Measurements from ENCODE around the gene PFKFB4. TPM values are rescaled to one million over a fixed set of nuclear protein-coding genes. Genes with fewer than 3 reads are reported as not detected.

PFKFB4 gene
- total RNA-seq, 1 experiment from 2014 or later: 20.3 TPM

GRCh38 chr3:48565186-48565585, 8.6 kb upstream of the PFKFB4 start:
- TF ChIP-seq ZFX (IDR thresholded peaks at IDR 0.05) (no peak), SIN3A (IDR thresholded peaks at IDR 0.05; ENCODE audit: low read depth) (no peak)
- ATAC-seq: no peak
- Histone ChIP-seq H3K27ac (ENCODE audit: low read depth, low read length) (peak overlapping the region; percentile 58), H3K27me3 (ENCODE audit: insufficient read depth, low read length) (no peaks in the 10 kb centered on the region), H3K4me2 (ENCODE audit: low read length) (peak overlapping the region; percentile 71; the same call in 1 of the 2 replicates), H3K79me2 (ENCODE audit: insufficient read depth, low read length) (no peaks in the 10 kb centered on the region), H3K36me3 (ENCODE audit: control insufficient read depth in 1 of 2, insufficient read depth in 2 of 2, low read length in 2 of 2) (no peaks in the 10 kb centered on the region), H3K9me3 (ENCODE audit: control insufficient read depth in 1 of 2, insufficient read depth in 1 of 2, low read depth in 1 of 2, low read length in 2 of 2) (no peaks in the 10 kb centered on the region), H4K20me1 (ENCODE audit: insufficient read depth) (no peaks in the 10 kb centered on the region), H3K4me3 (replicated peaks in 1 of 2; ENCODE audit: low read depth in 1 of 2, low read length in 2 of 2) (no peak overlapping the region), H3K9ac (ENCODE audit: low read length) (0 out of 2 replicates have a peak overlapping the region, but pooled peaks have one; percentile 31), H3K9me2 (ENCODE audit: insufficient read depth) (no peaks in the 10 kb centered on the region), H2AFZ (ENCODE audit: low read depth, low read length, poor library complexity, severe bottlenecking) (no peak overlapping the region), H3K4me1 (ENCODE audit: control insufficient read depth in 1 of 2, insufficient read depth in 2 of 2, low read length in 2 of 2) (peaks cover 50 to 70% of the 10 kb centered on the region in 2 experiments)
- intact Hi-C loops (cut with micrococcal nuclease): no loop called here
- POLR2A ChIA-PET: no interaction called here
- DNase-seq (ENCODE audit: low read depth, low spot score): no peak
- no TSS peak for BruUV-seq (replicated peaks)
- RAD21 ChIA-PET (ENCODE audit: low non-redundant PET in 1 of 2, low total read pairs in 2 of 2, uncharacterized antibody in 2 of 2, unreplicated experiment in 2 of 2): no interaction called here
- CTCF ChIA-PET: no interaction called here

GRCh38 chr3:48564667-48565066, 8.1 kb upstream of the PFKFB4 start:
- Histone ChIP-seq H3K4me3 (replicated peaks in 1 of 2; ENCODE audit: low read depth in 1 of 2, low read length in 2 of 2) (no peak overlapping the region), H3K9me3 (ENCODE audit: control insufficient read depth in 1 of 2, insufficient read depth in 1 of 2, low read depth in 1 of 2, low read length in 2 of 2) (no peaks in the 10 kb centered on the region), H3K4me1 (ENCODE audit: control insufficient read depth in 1 of 2, insufficient read depth in 2 of 2, low read length in 2 of 2) (peaks cover 55 to 76% of the 10 kb centered on the region in 2 experiments), H3K79me2 (ENCODE audit: insufficient read depth, low read length) (no peaks in the 10 kb centered on the region), H3K9ac (ENCODE audit: low read length) (peak overlapping the region; percentile 29), H3K4me2 (ENCODE audit: low read length) (peak overlapping the region; percentile 71), H3K27ac (ENCODE audit: low read depth, low read length) (peak overlapping the region; percentile 58), H3K27me3 (ENCODE audit: insufficient read depth, low read length) (no peaks in the 10 kb centered on the region), H3K36me3 (ENCODE audit: control insufficient read depth in 1 of 2, insufficient read depth in 2 of 2, low read length in 2 of 2) (no peaks in the 10 kb centered on the region), H4K20me1 (ENCODE audit: insufficient read depth) (no peaks in the 10 kb centered on the region), H3K9me2 (ENCODE audit: insufficient read depth) (no peaks in the 10 kb centered on the region), H2AFZ (ENCODE audit: low read depth, low read length, poor library complexity, severe bottlenecking) (no peak overlapping the region)
- BruUV-seq (replicated peaks): no TSS peak
- DNase-seq (ENCODE audit: low read depth, low spot score): no peak
- ChIA-PET RAD21 (ENCODE audit: low non-redundant PET in 1 of 2, low total read pairs in 2 of 2, uncharacterized antibody in 2 of 2, unreplicated experiment in 2 of 2) (interaction anchor here in 1 of 2 experiments (0.6 kb wide), 1 partner anchor 48 kb away, joined by 3 read pairs; no protein-coding TSS in a partner anchor), CTCF (no interaction called here), POLR2A (no interaction called here)
- TF ChIP-seq SIN3A (IDR thresholded peaks at IDR 0.05; ENCODE audit: low read depth): no peak
- TF ChIP-seq MAX (IDR thresholded peaks at IDR 0.05): no peak
- no peak for TF ChIP-seq ZFX (IDR thresholded peaks at IDR 0.05)
- TF ChIP-seq, protein P1, sequence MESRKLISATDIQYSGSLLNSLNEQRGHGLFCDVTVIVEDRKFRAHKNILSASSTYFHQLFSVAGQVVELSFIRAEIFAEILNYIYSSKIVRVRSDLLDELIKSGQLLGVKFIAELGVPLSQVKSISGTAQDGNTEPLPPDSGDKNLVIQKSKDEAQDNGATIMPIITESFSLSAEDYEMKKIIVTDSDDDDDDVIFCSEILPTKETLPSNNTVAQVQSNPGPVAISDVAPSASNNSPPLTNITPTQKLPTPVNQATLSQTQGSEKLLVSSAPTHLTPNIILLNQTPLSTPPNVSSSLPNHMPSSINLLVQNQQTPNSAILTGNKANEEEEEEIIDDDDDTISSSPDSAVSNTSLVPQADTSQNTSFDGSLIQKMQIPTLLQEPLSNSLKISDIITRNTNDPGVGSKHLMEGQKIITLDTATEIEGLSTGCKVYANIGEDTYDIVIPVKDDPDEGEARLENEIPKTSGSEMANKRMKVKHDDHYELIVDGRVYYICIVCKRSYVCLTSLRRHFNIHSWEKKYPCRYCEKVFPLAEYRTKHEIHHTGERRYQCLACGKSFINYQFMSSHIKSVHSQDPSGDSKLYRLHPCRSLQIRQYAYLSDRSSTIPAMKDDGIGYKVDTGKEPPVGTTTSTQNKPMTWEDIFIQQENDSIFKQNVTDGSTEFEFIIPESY (IDR thresholded peaks at IDR 0.05; ENCODE audit: extremely low read depth, insufficient replicate concordance, low read length): no peak
- no peak for TF ChIP-seq RAD21 (IDR thresholded peaks at IDR 0.05; ENCODE audit: low read depth)
- no peak for TF ChIP-seq TCF7L2 (IDR thresholded peaks at IDR 0.05; ENCODE audit: borderline replicate concordance, extremely low read depth, insufficient read depth, insufficient read length)
- no peak for TF ChIP-seq EGR1 (IDR thresholded peaks at IDR 0.05; ENCODE audit: low read depth)
- TF ChIP-seq ATF3 (IDR thresholded peaks at IDR 0.05): no peak
- no peak for TF ChIP-seq ELF1 (IDR thresholded peaks at IDR 0.05; ENCODE audit: borderline replicate concordance, low read depth)
- no peak for TF ChIP-seq SRF (IDR thresholded peaks at IDR 0.05; ENCODE audit: low read depth)
- TF ChIP-seq FOSL1 (IDR thresholded peaks at IDR 0.05; ENCODE audit: low read depth): no peak
- no peak for TF ChIP-seq EZH2 (IDR thresholded peaks at IDR 0.05)
- TF ChIP-seq, protein P2, sequence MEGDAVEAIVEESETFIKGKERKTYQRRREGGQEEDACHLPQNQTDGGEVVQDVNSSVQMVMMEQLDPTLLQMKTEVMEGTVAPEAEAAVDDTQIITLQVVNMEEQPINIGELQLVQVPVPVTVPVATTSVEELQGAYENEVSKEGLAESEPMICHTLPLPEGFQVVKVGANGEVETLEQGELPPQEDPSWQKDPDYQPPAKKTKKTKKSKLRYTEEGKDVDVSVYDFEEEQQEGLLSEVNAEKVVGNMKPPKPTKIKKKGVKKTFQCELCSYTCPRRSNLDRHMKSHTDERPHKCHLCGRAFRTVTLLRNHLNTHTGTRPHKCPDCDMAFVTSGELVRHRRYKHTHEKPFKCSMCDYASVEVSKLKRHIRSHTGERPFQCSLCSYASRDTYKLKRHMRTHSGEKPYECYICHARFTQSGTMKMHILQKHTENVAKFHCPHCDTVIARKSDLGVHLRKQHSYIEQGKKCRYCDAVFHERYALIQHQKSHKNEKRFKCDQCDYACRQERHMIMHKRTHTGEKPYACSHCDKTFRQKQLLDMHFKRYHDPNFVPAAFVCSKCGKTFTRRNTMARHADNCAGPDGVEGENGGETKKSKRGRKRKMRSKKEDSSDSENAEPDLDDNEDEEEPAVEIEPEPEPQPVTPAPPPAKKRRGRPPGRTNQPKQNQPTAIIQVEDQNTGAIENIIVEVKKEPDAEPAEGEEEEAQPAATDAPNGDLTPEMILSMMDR (IDR thresholded peaks at IDR 0.05 in 2 of 3, conservative IDR thresholded peaks at IDR 0.05 in 1 of 3; ENCODE audit: borderline replicate concordance in 1 of 3, insufficient read depth in 1 of 3, low read depth in 2 of 3, low read length in 2 of 3): no peak
- TF ChIP-seq CEBPB (IDR thresholded peaks at IDR 0.05; ENCODE audit: low read depth): no peak
- TF ChIP-seq ZNF274 (IDR thresholded peaks at IDR 0.05; ENCODE audit: low read depth, low read length): no peak
- no peak for TF ChIP-seq YY1 (IDR thresholded peaks at IDR 0.05; ENCODE audit: extremely low read depth, insufficient replicate concordance, low read depth, low read length)
- no peak for TF ChIP-seq POLR2A (IDR thresholded peaks at IDR 0.05; ENCODE audit: borderline replicate concordance, extremely low read depth, insufficient read depth, insufficient read length)
- intact Hi-C loops (cut with micrococcal nuclease): no loop called here
- ATAC-seq: no peak
